Measurements from ENCODE around the gene LANCL2. TPM values are rescaled to one million over a fixed set of nuclear protein-coding genes. Genes with fewer than 3 reads are reported as not detected.
"Not testable (repeated sequence)": the region's sequence is repeated elsewhere in the genome, so short reads cannot be mapped to it uniquely, and the experiment has no call there.

The LANCL2 gene
- total RNA-seq, 1 donor from 2014 or later = 5.9 TPM

DNA sequence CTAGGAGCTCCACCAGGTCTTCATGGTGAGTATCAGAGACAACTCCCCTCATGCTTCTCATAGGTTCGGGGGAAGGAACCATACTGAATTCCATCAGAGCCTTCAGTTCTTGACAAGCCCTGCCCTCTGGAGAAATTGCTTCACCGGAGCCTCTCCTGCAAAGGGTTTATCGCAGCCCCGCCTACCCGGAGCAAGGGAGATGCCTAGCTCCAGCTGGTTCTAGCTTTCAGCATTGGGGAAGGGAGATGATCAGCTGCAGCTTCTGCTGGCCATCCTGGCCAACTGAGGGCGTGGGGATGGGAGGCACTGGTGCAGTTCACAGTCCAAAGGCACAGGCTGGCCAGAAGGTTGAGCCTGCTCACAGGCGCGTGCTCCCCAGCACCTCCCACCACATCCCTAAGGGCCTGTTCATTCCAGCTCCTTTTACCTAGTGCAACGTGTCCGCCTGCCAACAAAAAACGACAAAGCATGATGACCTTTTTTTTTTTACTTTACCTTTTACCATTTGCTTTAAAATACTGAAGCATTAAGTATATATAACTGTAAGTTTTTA is 31.2 kb downstream of the LANCL2 start:
- DNase-seq (ENCODE audit: low spot score) = no peak
- intact Hi-C loops (cut with DNase I) = no loop called here

- no peak for DNase-seq (ENCODE audit: low spot score)
- intact Hi-C loops (cut with DNase I) = no loop called here
Observed at GRCh38 chr7:55397617-55398016, 32.5 kb downstream of the LANCL2 start.

DNA sequence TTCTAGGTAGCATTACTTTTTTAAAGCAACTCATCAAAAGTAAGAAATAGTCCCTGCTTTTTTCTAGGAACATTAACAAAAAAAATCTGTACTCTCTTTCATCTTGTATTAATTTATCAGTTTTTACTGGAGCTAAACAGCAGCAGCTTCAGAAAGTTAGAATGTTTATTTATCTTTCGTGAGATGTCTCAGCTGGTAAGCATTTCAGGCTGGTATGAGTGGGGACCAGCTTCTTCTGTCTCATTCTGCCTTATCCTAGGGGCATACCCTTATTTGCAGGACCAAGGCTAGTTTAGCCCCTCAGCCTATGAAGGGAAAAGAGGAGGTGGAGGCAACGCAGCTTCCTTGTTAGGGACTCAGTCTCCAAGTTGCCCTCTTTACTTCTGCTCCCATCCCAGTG is 35.1 kb downstream of the LANCL2 start:
- no peak for DNase-seq (ENCODE audit: low spot score)
- intact Hi-C loops (cut with DNase I) = no loop called here

DNA sequence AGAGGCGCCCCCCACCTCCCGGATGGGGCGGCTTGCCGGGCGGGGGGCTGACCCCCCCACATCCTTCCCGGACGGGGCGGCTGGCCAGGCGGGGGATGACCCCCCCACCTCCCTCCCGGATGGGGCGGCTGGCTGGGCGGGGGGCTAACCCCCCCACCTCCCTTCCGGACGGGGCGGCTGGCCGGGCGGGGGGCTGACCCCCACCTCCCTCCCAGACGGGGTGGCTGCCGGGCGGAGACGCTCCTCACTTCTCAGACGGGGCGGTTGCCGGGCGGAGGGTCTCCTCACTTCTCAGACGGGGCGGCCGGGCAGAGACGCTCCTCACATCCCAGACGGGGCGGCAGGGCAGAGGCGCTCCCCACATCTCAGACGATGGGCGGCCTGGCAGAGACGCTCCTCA is 37.4 kb downstream of the LANCL2 start:
- intact Hi-C loops (cut with DNase I); DNase-seq (ENCODE audit: low spot score): not testable (repeated sequence)

- intact Hi-C loops (cut with DNase I) = no loop called here
- no peak for DNase-seq (ENCODE audit: low spot score)
Observed at GRCh38 chr7:55405856-55406541, 40.9 kb downstream of the LANCL2 start.

DNA sequence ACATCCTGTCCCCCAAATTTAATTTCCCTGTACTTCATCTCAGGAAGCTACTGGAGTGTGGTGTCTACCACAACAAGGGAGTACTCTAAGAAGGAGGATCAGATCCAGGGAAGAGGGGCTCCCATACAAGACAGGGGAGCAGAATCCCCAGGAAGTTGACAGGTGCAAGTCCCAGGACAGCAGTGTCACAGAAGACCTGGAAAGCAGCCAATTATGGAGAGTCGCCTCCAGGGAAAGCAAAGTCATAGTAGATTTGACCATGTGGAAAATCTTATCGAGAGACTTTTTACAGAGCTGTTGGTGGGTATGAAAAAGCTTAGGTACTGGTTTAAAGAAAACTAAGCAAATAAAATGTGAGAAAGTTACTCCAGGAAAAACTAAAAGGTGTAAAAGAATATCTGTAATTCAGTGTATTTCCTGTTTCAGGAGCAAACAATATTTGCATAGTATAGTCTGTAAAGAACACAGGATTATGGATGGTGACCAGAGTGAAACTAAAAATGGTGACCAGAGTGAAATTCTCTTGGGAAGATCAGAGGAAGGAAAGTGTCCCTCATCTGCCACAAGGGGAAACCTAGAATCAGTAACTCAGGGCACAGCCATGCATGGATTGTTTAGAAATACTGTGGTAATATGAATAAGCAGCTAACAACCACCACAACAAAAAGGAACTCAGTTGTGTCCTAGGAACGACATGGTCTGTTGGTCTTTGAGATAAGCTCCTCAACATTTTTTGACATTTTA is 44.5 kb downstream of the LANCL2 start:
- no peak for DNase-seq (ENCODE audit: low spot score)
- intact Hi-C loops (cut with DNase I) = no loop called here

GRCh38 chr7:55410667-55411239 is 45.6 kb downstream of the LANCL2 start:
- intact Hi-C loops (cut with DNase I) = no loop called here

DNA sequence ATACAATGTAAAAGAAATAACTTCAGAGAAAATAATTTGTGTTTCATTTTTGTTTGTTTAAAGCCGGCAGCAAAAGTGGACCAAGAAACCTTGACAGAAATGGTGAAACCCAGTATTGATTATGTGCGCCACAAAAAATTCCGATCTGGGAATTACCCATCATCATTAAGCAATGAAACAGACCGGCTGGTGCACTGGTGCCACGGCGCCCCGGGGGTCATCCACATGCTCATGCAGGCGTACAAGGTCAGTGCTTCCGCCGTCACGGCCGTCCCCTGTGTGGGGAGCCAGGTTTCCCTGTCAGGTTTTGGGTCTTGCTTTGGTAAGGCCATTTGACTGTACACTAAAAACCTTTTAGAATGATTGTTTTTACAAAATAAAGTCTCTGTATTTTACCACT is 46.7 kb downstream of the LANCL2 start:
- DNase-seq (ENCODE audit: low spot score) = no peak
- intact Hi-C loops (cut with DNase I) = no loop called here

More at GRCh38 chr7:55410667-55411239, 45.6 kb downstream of the LANCL2 start:
- DNase-seq (ENCODE audit: low spot score) = no peak

GRCh38 chr7:55413442-55413841 is 48.3 kb downstream of the LANCL2 start:
- intact Hi-C loops (cut with DNase I) = no loop called here
- DNase-seq (ENCODE audit: low spot score) = no peak

DNA sequence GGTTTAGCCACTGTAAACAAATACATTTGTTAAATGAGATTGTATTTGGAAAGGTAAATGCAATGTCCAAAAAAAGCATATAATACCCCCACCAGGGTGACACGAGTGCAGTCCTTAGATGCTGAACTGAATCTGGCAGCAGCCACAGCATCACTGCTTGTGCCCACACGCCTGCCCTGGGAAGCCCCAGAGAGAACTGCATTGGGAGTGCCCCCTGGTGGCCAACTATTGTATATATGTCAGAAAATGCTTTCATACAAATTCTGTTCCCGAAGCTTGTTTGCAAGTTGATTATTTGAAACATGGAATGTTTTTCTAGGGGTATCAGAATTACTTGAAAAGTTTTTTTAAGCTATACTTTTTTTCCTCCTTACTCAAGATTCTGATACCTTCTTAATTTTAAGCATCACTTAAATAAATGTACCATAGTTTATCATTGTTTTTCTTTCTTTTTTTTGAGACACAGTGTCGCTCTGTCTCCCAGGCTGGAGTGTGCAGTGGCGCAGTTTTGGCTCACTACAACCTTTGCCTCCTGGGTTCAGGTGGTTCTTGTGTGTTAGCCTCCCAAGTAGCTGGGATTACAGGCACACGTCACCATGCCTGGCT is 50.1 kb downstream of the LANCL2 start:
- intact Hi-C loops (cut with DNase I) = loop anchor here (1.0 to 5.0 kb wide), 2 partner anchors 135 to 643 kb away; no protein-coding TSS in a partner anchor
- DNase-seq (ENCODE audit: low spot score) = no peak

DNA sequence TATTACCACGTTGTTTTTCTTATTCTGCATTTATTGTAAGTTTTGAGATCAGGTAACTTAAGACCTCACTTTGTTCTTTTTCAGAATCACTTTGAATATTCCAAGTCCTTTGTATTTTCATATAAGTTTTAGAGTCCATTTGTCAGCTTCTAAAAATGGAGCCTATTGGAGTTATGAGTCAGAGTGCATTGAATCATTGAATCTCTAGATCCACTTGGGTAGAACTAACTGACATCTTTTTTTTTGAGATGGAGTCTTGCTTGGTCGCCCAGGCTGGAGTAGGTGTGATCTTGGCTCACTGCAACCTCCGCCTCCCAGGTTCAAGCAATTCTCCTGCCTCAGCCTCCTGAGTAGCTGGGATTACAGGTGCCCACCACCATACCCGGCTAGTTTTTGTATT is 52.3 kb downstream of the LANCL2 start:
- DNase-seq (ENCODE audit: low spot score) = not testable (repeated sequence)
- intact Hi-C loops (cut with DNase I) = loop anchor here (5.0 kb wide), 1 partner anchor 645 kb away; no protein-coding TSS in a partner anchor

DNA sequence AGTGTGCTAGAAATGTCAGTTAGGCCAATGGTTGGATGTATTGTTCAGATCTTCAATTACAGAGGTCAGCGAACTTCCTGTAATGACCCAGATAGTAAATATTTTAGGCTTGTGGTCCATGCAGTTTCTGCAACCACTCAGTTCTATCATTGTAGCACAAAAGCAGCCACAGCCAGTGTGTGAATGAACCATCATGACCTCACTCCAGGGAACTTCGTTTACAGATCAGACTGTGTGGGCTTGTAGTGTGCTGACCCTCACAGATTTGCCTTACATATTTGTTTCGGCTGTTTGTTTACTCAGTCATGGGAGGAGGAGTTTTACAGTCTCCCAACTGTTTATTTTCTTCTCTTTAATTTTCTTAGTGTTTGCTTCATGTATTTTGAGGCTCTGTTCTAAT is 55.4 kb downstream of the LANCL2 start:
- DNase-seq (ENCODE audit: low spot score) = no peak
- intact Hi-C loops (cut with DNase I) = no loop called here

GRCh38 chr7:55423277-55423711 is 58.2 kb downstream of the LANCL2 start:
- no peak for DNase-seq (ENCODE audit: low spot score)

GRCh38 chr7:55423891-55424290 is 58.8 kb downstream of the LANCL2 start:
- DNase-seq (ENCODE audit: low spot score) = no peak
- intact Hi-C loops (cut with DNase I) = no loop called here

More at GRCh38 chr7:55423277-55423711, 58.2 kb downstream of the LANCL2 start:
- intact Hi-C loops (cut with DNase I) = no loop called here

- intact Hi-C loops (cut with DNase I) = no loop called here
- no peak for DNase-seq (ENCODE audit: low spot score)
Observed at GRCh38 chr7:55425141-55425752, 60.1 kb downstream of the LANCL2 start.

- intact Hi-C loops (cut with DNase I) = no loop called here
- DNase-seq (ENCODE audit: low spot score) = no peak
Observed at GRCh38 chr7:55426676-55427075, 61.5 kb downstream of the LANCL2 start.

DNA sequence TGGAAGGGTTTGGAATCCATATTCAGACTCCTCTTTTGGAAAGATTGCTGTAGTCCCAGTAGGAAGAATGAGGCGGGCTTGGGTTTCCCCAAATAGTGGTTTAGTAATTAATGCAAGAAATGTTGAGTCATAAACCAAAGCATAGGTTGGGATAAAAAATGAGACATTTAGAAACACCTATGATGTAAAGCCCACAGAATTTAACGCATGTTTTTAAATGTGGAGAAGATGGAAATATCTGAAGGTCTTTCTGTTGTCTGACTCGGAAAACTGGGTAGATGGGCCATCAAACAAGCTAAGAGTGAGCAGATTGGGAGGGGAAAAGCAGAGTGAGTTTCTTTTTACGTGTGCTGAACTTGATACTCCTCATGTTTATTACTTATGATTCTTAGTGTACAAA is 62.2 kb downstream of the LANCL2 start:
- DNase-seq (ENCODE audit: low spot score) = no peak
- intact Hi-C loops (cut with DNase I) = no loop called here

DNA sequence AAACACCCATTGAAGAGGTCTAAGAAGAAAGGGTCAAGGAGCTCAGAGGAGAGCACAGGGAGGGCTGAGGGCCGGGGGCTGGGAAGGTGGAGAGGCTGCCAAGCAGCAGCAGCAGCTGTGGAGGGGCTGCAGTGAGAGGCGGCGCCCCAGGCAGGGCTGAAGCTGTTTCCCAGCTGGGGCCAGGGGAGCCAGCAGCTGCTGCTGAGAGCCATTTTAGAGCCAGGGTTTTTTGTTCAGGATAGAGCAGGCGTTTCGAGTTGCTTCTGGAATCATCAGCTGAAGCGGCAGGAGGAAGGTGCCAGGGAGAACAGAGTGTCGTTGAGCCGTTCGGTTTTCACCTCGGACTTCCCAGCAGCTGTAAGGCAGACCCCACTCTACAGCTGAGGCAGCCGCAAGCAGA is 62.7 kb downstream of the LANCL2 start:
- no peak for DNase-seq (ENCODE audit: low spot score)
- intact Hi-C loops (cut with DNase I) = no loop called here

DNA sequence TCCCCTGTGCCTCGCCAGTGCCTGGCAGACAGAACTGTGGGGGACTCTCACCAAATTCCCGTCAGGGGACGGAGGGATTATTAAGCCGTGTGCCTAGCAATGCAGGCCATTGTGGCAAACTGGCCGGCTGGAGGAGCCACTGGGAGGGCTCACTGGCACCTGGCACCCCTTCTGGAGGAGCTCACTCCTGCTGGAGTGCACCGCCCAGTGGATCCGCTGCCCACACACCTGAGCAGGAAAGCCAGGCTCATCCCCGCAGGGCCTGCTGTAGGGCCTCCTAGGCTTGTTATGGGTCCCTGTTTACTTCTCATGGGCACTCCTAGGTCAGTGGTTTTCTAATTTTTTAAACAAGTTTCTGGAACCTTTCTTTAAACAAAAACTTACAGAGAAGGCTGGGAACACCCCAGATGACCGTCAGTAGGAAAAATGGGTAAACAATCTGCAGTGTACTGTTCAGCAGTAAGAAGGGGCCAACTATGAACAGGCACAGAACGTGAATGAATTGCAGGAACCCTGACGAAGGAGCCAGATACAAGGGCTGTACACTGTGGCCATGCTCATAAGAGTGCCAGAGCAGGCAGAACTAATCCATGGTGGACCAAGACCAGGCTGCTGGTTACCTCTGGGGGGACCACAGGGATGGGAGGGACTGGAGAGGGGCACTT is 64.8 kb downstream of the LANCL2 start:
- no peak for DNase-seq (ENCODE audit: low spot score)
- intact Hi-C loops (cut with DNase I) = loop anchor here (5.0 kb wide), 1 partner anchor 167 kb away; no protein-coding TSS in a partner anchor

Measured in cardiac septum (tissue), 1 donor.